H1 (cell line): ENCODE data around the gene PAPSS2.

Experiments
- BCL11A ChIP-seq, 2 experiments: IDR thresholded peaks; one replicate each; pipeline ENCODE4 v1.6.1; 2011; ENCODE audit warnings: low read depth in 2 of 2, low read length in 2 of 2, mild to moderate bottlenecking in 2 of 2
- CEBPB ChIP-seq: IDR thresholded peaks from 2 replicates; pipeline ENCODE4 v1.6.1; 2012; ENCODE audit warnings: low read depth, low read length
- CHD2 ChIP-seq: IDR thresholded peaks from 2 replicates; pipeline ENCODE4 v1.6.1; 2012; ENCODE audit warnings: low read length, improper control_type of control experiment
- EP300 ChIP-seq, 2 experiments: IDR thresholded peaks; 1 replicate in 1 of 2; 2 replicates in 1 of 2; pipeline ENCODE4 v1.6.1; 2011 to 2012; ENCODE audit warnings: low read depth in 2 of 2, low read length in 2 of 2, mild to moderate bottlenecking in 2 of 2, borderline replicate concordance in 1 of 2, inconsistent platforms in 1 of 2, moderate library complexity in 1 of 2
- EZH2 ChIP-seq: fragments of 200-600 bp; sonication (generic); IDR thresholded peaks from 2 replicates; pipeline ENCODE4 v1.7.1; 2012; ENCODE audit warnings: low read depth, mild to moderate bottlenecking, moderate library complexity, low read length, inconsistent platforms; ENCODE audit not compliant: severe bottlenecking
- JUN ChIP-seq: IDR thresholded peaks from 2 replicates; pipeline ENCODE4 v1.6.1; 2011; ENCODE audit warnings: low read depth, mild to moderate bottlenecking, improper control_type of control experiment, low read length
- POLR2A ChIP-seq, 2 experiments: IDR thresholded peaks; 1 replicate in 1 of 2; 2 replicates in 1 of 2; pipeline ENCODE4 v1.6.1; 2011; ENCODE audit warnings: low read depth in 2 of 2, low read length in 2 of 2, mild to moderate bottlenecking in 2 of 2; ENCODE audit errors: control extremely low read depth in 1 of 2
- POLR2AphosphoS5 ChIP-seq: IDR thresholded peaks from 2 replicates; pipeline ENCODE4 v1.6.1; 2011; ENCODE audit warnings: low read depth, low read length
- RFX5 ChIP-seq: IDR thresholded peaks from 2 replicates; pipeline ENCODE4 v1.6.1; 2011; ENCODE audit warnings: low read depth, low read length, improper control_type of control experiment, borderline replicate concordance
- SRF ChIP-seq: IDR thresholded peaks from 2 replicates; pipeline ENCODE4 v1.6.1; 2011; ENCODE audit warnings: mild to moderate bottlenecking, low read depth, low read length, moderate library complexity
- YY1 ChIP-seq: IDR thresholded peaks from 2 replicates; pipeline ENCODE4 v1.6.1; 2011; ENCODE audit warnings: low read depth, mild to moderate bottlenecking, low read length
- TF ChIP-seq, protein P1 (sequence below), 3 experiments: IDR thresholded peaks; 1 replicate in 2 of 3; 2 replicates in 1 of 3; pipeline versions ENCODE4 v1.5.1 to v1.6.1; 2011; ENCODE audit warnings: low read length in 3 of 3, mild to moderate bottlenecking in 3 of 3, inconsistent platforms in 2 of 3, low read depth in 1 of 3, moderate library complexity in 1 of 3; ENCODE audit not compliant: insufficient read depth in 1 of 3; ENCODE audit errors: control extremely low read depth in 1 of 3
- TF ChIP-seq, protein P2 (sequence below): IDR thresholded peaks from 2 replicates; pipeline ENCODE4 v1.6.1; 2011; ENCODE audit warnings: low read length, improper control_type of control experiment

DNA sequence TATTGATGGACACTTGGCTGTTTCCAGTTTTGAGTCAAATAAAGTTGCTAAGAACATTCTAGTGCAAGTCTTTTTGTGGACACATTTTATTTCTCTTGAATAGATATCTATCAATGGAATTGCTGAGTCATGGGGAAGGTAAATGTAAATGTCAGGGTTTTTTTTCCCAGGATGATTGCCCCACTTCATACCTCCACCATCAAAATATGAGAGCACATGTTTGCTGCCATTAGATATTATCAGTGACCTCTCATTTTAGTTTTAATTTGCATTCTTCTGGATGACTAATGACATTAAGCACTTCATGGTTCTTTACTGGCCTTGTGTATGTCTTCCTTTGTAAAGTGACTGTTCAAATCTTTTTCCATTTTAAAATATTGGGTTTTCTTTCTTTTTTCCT lies 45.7 kb downstream of the PAPSS2 start:
- TF ChIP-seq, protein P1, sequence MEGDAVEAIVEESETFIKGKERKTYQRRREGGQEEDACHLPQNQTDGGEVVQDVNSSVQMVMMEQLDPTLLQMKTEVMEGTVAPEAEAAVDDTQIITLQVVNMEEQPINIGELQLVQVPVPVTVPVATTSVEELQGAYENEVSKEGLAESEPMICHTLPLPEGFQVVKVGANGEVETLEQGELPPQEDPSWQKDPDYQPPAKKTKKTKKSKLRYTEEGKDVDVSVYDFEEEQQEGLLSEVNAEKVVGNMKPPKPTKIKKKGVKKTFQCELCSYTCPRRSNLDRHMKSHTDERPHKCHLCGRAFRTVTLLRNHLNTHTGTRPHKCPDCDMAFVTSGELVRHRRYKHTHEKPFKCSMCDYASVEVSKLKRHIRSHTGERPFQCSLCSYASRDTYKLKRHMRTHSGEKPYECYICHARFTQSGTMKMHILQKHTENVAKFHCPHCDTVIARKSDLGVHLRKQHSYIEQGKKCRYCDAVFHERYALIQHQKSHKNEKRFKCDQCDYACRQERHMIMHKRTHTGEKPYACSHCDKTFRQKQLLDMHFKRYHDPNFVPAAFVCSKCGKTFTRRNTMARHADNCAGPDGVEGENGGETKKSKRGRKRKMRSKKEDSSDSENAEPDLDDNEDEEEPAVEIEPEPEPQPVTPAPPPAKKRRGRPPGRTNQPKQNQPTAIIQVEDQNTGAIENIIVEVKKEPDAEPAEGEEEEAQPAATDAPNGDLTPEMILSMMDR (IDR thresholded peaks at IDR 0.05; ENCODE audit: control extremely low read depth in 1 of 3, insufficient read depth in 1 of 3, low read depth in 1 of 3, low read length in 3 of 3), result no peak
- TF ChIP-seq POLR2AphosphoS5, result no peak
- TF ChIP-seq, protein P2, sequence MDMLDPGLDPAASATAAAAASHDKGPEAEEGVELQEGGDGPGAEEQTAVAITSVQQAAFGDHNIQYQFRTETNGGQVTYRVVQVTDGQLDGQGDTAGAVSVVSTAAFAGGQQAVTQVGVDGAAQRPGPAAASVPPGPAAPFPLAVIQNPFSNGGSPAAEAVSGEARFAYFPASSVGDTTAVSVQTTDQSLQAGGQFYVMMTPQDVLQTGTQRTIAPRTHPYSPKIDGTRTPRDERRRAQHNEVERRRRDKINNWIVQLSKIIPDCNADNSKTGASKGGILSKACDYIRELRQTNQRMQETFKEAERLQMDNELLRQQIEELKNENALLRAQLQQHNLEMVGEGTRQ, result no peak
- no peak for TF ChIP-seq EP300 (IDR thresholded peaks at IDR 0.05; ENCODE audit: borderline replicate concordance in 1 of 2, low read depth in 2 of 2, low read length in 2 of 2)
- TF ChIP-seq SRF, result no peak
- no peak for TF ChIP-seq YY1
- no peak for TF ChIP-seq EZH2
- no peak for TF ChIP-seq RFX5
- no peak for TF ChIP-seq CEBPB
- TF ChIP-seq POLR2A (IDR thresholded peaks at IDR 0.05; ENCODE audit: control extremely low read depth in 1 of 2, low read depth in 2 of 2, low read length in 2 of 2), result no peak
- no peak for TF ChIP-seq BCL11A (IDR thresholded peaks at IDR 0.05; ENCODE audit: low read depth in 2 of 2, low read length in 2 of 2)
- TF ChIP-seq JUN, result no peak
- TF ChIP-seq CHD2, result no peak
